ENCODE measurements around the gene BHLHE23.

BHLHE23 gene

GRCh38 chr20:63024573-63025392, 18.0 kb upstream of the BHLHE23 start:
- DNase-seq, result no peak

DNA sequence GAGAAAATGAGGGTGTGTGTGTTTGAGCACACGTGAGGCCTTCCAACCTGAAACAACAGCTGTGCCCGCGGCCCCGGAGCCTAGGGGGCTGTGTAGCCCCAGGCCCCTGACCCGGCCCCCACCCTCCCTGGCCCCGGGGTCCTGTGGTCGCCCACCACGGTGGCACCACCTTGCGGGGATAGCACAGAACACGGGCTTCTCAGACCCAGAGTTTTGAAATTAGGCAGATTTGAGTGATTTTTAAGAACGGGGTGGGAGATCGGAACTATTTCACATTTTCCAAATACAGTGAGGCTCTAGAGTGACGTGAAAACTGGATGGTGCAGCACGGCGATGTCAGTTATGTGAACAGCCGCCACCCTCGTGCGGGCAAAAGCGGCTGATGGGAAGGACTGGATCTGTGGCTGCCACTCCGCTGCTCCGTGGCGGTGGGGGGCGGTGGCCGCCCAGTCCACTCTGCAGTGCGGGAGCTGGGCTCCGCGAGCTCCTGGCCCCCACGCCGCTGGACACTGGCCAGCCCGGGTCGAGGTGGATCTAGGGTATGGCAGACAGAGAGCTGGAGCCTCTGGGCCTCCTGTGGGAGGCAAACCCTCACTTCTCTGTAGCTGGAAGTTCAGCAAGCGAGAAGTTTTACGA, 17.3 kb upstream of the BHLHE23 start:
- no peak for DNase-seq

DNA sequence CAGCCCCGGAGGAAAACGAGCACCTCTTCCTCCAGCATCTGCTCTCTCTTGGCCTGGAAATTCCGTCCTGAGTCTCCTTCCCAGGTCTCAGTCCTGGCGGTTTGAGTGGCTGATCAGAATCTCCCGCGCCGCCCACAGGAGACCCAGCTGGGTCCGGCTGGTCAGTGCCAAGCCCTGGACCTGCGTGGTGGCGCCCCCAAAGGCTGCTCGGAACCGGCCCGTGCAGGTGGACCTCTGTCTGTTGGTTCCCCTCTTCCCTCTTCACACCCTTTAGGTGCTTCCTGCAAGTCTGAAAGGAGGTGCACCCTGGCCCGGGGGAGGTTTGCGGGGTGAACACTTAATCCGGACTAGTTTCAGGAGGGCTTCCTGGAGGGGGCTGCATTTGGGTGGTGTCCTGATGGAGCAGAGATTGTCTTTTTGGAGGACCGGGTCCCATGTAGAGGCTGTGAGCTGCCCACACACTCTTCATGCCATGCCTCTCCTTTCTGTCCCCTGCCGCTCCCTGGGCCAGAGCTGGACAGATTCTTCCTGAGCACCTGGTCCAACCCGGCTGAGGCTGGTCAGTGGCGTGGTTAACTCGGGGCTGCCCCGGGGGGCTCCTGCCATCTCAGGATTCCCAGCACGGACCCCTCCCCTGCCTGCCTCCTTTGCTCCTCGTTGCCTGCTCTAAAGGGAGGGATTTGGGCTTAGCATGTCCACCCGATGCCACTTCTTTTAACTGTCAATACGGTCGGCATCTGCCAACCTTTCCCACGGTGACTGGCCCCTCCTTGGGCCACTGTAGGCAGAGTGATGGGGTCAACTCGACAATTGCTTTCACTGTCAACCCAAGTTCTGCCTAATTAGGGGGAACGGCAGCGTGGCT, 16.5 kb upstream of the BHLHE23 start:
- no peak for DNase-seq

GRCh38 chr20:63022501-63022900, 15.7 kb upstream of the BHLHE23 start:
- no peak for DNase-seq

GRCh38 chr20:63021356-63022321, 14.9 kb upstream of the BHLHE23 start:
- DNase-seq, result no peak

GRCh38 chr20:63020681-63021080, 13.9 kb upstream of the BHLHE23 start:
- DNase-seq, result no peak

DNA sequence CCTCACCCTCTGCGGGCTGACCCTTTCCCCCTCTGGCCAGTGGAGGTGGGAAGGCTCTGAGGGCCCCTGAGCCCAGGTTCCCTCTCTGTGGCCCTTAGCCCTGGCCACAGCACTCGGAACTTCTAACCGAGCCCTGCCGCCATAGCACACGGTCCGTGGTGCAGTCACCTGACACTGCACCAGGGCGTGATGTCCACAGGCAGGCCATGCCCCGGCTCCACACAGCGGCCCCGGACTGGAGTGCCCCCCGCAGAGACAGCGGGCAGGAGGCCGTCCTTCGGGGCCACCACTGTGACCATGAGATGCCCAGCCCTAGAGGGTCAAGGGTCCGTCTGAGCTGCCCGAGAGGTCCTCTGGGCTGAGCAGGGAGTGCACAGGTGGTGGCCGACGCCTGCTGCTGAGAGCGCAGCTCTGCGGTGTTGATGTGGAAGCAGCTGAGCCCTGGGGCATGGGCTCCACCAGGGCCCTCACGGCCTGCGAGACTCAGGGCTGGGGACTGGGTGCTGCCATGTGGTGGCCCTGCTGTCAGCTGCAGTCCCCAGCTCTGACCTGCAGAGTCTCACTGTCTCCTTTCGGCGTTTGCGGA, 11.2 kb upstream of the BHLHE23 start:
- no peak for DNase-seq

DNA sequence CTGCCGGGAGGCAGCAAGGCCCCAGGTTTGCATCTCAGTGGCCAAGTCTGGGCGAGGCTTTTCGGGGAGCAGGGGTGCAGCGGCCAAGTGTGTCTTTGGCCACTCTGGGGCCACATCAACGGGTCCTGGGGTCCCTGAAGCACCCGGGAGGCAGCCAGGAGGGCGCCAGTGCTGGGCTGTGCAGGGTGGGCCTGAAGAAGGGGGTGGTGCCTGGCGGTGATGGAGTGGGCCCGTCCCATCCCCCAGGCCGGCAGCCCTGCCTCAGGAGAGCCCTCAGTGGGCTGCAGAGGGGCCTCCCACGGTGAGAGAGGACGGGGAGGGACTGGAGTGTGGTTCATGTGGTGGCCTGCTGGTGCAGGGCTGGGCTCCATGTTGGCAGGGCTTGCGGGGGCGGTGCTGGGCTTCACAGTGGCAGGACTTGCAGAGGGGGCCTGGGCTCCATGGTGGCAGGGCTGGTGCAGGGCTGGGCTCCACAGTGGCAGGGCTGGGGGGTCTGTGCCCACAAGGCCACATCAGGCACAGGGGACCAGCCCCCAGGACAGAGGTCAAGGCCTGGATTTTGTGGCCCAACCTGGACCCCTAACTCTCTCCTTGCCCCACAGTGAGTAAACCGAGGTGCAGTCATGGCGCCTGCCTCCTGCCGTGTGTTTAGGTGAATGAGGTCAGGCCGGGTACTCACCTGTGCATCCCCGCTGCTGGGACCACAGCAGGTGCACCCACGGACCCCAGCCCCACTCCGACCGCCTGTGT, 10.5 kb upstream of the BHLHE23 start:
- no peak for DNase-seq

DNA sequence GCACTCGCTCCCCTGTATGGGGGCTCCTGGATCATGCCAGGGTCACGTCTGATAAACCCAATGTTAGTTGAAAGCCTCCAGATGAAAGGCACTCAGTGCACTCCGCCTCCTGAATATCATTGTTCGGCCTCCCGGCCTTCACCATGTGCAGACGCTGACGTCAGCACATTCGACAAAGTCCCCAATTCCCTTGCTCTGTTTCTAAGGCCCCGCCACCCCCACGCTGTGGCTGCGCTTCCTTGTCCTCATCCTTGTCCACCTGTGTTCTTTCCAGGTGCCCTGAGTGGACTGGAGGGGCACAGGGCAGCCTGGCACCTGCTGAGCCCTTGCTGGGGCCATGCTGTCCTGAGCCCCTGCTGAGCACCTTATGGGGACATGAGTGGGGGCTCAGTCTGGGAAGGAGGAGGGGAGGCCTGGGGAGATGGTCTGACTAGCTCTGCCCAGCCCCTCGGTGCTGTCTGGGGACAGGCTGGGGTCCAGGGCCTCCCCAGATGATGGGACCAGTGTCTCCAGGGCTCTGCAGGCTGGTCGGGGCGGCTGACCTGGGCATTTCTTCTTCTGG, 9.8 kb upstream of the BHLHE23 start:
- DNase-seq, result no peak

- no peak for DNase-seq
Measured at GRCh38 chr20:63015662-63016361, 9.0 kb upstream of the BHLHE23 start.

DNA sequence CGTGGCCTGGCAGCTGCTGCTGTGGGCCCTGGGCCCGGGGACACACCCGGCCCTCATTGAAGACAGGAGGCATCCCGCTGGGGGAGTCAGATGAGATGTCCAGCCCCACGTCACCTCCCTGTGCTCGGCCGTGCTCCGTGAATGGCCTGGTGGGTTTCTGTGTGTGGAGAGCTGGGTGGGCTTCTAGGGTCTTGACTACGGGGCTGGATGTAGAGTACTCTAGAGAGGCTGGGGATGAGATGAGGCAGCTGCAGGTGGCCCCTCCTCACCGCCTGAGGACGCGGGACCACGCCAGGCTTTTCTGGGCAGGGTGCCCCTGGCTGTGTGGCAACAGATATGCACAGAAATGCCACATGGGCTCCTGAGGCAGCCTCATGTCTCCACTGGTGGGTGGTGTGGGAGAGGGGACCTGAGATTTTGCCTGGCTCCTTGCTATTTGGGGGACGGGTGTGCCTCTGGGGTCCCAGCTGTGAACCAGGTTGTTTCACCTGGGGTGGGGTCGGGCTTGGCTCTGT, 8.4 kb upstream of the BHLHE23 start:
- DNase-seq, result no peak

DNA sequence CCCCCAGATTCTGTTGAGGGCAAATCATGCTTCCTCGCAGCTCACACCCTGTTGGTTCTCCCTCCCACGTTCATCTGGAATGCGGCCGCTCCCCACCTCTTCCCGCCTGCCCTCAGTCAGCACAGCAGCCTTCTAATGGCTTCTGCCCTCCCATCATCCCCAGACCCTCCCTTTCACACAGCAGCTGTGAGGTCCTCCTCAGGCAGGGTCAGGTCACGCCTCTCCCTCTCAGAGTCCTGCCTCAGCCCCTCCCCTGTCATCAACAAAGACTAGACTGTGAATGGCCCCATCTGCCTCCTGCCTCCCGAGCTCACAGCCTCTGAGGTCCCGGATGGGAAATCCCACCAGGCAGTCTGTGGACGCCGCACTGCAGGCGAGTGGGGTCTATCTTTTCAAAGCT, 7.9 kb upstream of the BHLHE23 start:
- no peak for DNase-seq

DNA sequence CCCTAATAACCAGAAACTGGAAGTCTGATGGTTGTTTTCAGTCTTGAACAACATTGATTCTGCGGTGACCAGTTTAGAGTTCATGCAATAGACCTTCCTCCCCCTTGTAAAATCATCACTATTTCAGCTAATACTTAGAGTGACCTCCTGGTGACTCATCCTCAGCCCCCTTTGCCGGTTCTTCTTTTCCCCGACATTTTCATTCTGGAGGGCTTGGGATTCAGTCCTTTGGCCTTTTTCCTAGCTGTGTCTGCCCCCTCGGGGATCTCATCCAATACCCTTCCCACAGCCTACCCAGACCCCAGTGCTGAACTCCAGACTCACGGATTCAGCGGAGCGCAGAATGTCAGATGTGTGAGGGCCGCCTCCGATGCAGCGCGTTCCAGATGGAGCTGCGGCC, 7.5 kb upstream of the BHLHE23 start:
- no peak for DNase-seq

DNA sequence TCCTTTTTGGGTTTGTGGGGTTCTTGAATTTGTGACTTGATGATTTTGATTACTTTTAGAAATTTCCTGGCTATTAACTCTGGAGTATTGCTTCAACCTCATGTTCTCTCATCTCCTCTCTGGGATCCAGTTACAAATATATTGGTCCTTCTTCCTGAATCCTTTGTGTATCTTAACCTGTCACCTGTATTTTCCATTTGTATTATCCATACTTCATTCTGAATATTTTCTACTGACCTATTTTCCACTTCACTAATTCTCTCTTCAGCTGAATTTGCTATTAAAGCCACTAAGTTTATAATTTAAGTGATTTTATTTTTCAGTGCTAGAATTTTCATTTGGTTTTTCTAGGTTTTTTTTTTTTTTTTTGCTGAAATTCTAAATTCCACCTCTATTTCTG, 6.4 kb upstream of the BHLHE23 start:
- no peak for DNase-seq

DNA sequence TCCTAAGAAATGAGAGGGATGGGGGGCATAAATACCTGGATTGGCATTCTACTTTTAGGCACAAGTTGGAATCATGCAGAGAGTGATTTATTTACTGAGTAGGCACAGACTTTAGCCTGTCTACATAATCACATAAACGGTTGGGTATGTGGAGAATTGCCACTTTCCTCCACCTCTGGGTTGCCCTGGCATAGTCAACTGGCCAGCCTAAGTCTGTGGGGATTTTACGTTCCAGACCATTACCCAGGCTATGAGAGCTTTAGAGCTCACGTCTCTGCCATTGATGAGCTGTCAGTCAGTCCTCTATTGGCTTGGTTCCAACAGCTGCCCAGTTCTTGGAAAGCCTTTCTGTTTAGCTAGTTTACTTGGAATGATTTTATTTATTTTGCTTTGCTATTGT, 5.0 kb upstream of the BHLHE23 start:
- peak; percentile 87 for DNase-seq

DNA sequence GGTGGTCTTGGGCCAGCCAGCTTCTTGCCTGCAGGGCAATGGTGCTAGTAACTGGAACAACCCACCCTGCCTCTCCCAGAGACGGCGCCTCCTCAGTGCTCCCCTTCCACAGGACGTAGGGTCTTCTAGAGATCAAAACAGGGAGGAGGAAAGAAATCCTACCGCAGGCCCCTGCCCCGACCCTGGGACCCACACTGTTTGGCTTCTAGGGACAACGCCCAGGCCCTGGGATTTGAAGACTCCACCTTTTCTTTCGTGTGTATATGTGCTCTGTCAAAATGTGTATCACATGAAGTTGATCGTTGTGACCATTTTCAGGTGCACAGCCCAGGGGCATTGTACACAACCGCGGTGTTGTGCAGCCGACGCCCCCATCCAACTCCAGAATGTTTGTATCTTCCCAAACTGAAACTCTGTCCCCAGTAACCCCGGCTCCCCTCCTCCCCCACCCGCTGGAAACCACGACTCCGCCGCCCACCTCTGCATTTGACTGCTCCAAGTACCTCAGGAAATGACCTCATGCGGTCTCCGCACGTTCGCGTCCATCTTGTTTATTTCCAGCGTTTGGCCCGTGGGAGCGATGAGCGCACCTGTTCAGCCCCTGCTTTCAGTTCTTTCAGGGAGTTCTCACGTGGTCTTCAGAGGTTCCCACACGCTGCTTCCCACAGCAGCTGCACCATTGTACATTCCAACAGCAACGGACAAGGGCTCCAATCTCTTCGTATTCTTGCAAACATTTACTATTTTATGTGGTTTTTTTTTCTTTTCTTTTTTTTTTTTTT, 3.4 kb upstream of the BHLHE23 start:
- DNase-seq, result peak; percentile 88

- peak; percentile 78 for DNase-seq
Measured at GRCh38 chr20:63009045-63009961, 2.5 kb upstream of the BHLHE23 start.

DNA sequence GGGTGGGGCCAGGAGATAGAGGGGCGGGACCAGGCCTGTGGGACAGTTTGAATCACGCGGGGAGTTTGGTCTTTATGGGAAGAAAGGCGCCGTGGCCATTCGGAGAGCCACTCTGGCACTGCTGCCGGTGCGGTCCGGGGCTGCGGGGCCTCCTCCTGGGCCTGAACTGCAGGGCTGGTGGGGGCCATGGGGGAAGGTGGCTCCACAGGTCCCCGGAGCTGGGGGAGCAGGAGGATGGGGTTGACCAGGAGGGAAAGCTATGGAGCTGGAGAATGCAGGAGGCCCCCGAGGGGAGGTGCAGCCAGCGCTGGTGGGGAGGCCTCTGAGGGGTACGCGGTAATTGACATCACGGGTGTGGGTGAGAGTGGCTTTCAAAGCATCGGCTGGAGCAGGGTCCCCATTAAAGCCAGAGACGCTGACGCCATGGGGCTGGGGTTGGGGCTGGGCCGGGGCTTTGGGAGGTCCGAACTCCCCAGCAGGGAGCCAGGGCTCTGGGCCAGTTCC, 1.8 kb upstream of the BHLHE23 start:
- no peak for DNase-seq

All from DMS79 treated with DMSO at 0.1 percent for 48 hours (cell line).